IMR-90 (cell line): ENCODE results near the gene SNRPB.

Source experiments
- CEBPB ChIP-seq: IDR thresholded peaks from 2 replicates; pipeline ENCODE4 v1.6.1; 2012; ENCODE audit warnings: low read depth, low read length, improper control_type of control experiment
- CTCF ChIP-seq: conservative IDR thresholded peaks from 2 replicates; pipeline ENCODE4 v1.5.1; 2012; ENCODE audit warnings: mild to moderate bottlenecking, low read depth, low read length, improper control_type of control experiment
- ELK1 ChIP-seq: fragments of 150-350 bp; IDR thresholded peaks from 2 replicates; pipeline ENCODE4 v1.6.1; 2016; ENCODE audit warnings: low read depth, mild to moderate bottlenecking, low read length, moderate library complexity, borderline replicate concordance
- MXI1 ChIP-seq: IDR thresholded peaks from 2 replicates; pipeline ENCODE4 v1.6.1; 2012; ENCODE audit warnings: low read depth, mild to moderate bottlenecking, low read length, moderate library complexity, borderline replicate concordance
- NFE2L2 ChIP-seq: fragments of 150-350 bp; IDR thresholded peaks from 2 replicates; pipeline ENCODE4 v1.6.1; 2016; ENCODE audit warnings: low read depth, mild to moderate bottlenecking, low read length
- POLR2A ChIP-seq: IDR thresholded peaks from 2 replicates; pipeline ENCODE4 v1.6.1; 2012; ENCODE audit warnings: mild to moderate bottlenecking, low read depth, low read length
- RCOR1 ChIP-seq: IDR thresholded peaks from 2 replicates; pipeline ENCODE4 v1.6.1; 2012; ENCODE audit warnings: mild to moderate bottlenecking, low read length, improper control_type of control experiment; ENCODE audit not compliant: insufficient replicate concordance
- USF2 ChIP-seq: fragments of 150-350 bp; IDR thresholded peaks from 2 replicates; pipeline ENCODE4 v1.6.1; 2017; ENCODE audit warnings: mild to moderate bottlenecking, antibody characterized with exemption, low read length, low read depth

GRCh38 chr20:2462484-2462883 is 8.1 kb downstream of the SNRPB start:
- TF ChIP-seq POLR2A (no peak), CTCF (no peak), ELK1 (no peak), USF2 (no peak), CEBPB (no peak), NFE2L2 (no peak), MXI1 (no peak), RCOR1 (no peak)
